GM12875 (cell line): ENCODE data around the gene MCUR1.

Source experiments
- H3K4me3 ChIP-seq: one replicate; pipeline ENCODE4 v1.5.1; 2011; ENCODE audit warnings: low read depth, low read length, control low read depth
- TF ChIP-seq, protein P1 (sequence below): IDR thresholded peaks from 2 replicates; pipeline ENCODE4 v1.5.1; 2011; ENCODE audit warnings: low read depth, mild to moderate bottlenecking, control low read depth, inconsistent platforms, low read length, moderate library complexity, borderline replicate concordance; ENCODE audit not compliant: insufficient read depth

Gene MCUR1

DNA sequence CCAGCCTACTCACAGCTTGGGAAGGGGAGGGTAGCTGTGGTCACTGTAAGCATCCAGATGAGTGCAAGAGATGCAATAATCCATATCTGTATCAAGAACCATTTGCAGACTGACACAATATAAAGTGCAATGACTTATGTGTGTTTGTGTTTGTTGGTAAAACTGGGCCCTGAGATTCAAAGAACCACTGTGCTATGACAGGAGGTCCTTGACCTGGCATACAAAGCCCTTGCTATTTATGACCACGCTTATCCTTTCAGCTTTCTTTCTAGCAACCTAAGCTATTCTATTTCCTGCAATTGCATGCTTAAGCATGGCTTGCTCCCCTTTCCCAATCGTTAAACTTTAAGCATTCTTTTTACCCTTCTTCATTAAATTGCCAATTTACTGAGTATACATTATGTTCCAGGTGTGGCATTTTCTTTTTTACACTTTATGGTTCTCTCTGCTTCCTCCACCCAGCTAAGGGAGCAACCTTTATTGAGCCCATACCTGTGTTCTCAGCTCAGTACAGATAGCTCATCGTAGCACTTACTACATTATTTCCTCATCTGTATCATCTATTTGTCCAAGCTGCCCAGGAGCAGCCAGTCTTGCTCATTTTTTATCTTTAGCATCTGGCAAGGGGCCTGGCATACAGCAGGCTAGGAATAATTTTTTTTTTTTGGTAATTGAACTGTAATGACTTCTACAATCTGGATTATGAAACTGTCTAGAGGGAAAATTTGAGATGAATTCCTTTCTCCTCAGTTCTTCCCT, 3.5 kb downstream of the MCUR1 start:
- TF ChIP-seq, protein P1, sequence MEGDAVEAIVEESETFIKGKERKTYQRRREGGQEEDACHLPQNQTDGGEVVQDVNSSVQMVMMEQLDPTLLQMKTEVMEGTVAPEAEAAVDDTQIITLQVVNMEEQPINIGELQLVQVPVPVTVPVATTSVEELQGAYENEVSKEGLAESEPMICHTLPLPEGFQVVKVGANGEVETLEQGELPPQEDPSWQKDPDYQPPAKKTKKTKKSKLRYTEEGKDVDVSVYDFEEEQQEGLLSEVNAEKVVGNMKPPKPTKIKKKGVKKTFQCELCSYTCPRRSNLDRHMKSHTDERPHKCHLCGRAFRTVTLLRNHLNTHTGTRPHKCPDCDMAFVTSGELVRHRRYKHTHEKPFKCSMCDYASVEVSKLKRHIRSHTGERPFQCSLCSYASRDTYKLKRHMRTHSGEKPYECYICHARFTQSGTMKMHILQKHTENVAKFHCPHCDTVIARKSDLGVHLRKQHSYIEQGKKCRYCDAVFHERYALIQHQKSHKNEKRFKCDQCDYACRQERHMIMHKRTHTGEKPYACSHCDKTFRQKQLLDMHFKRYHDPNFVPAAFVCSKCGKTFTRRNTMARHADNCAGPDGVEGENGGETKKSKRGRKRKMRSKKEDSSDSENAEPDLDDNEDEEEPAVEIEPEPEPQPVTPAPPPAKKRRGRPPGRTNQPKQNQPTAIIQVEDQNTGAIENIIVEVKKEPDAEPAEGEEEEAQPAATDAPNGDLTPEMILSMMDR: no peak
- H3K4me3 ChIP-seq: no peak overlapping the region

DNA sequence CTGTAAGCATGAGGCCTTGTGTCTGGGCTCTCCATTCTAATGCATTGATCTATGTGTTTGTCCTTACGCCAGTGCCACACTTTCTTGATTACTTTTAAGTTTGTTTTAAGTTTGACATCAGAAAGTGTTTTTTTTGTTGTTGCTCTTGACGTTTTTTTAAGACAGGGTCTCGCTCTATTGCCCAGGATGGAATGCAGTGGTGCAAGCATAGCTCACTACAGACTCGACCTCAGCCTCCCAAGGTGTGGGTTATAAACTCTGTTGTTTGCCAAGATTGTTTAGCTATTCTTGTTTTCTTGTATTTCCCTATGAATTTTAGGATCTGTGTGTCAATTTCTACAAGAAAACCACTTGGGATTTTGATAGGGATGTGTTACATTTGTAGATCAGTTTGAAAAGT, 5.6 kb downstream of the MCUR1 start:
- TF ChIP-seq, protein P1: no peak

DNA sequence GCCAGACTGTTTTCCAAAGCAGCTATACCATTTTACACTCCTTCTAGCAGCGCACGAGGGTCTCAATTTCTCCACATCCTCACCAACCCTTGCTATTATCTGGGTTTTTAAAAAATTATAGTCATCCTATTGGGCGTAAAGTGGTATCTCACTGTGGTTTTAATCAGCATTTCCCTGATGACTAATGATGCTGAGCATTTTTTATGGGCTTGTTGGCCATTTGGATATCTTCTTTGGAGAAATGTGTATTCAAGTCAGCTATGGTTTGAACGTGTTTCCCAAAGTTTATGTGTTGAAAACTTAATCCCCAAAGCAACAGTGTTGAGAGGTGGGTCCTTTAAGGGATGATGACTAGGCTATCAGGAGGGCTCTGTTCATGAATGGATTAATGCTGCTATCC, 6.7 kb downstream of the MCUR1 start:
- TF ChIP-seq, protein P1: no peak
- H3K4me3 ChIP-seq: no peak overlapping the region

More for the DNA sequence above, 5.6 kb downstream of the MCUR1 start:
- no peak overlapping the region for H3K4me3 ChIP-seq

DNA sequence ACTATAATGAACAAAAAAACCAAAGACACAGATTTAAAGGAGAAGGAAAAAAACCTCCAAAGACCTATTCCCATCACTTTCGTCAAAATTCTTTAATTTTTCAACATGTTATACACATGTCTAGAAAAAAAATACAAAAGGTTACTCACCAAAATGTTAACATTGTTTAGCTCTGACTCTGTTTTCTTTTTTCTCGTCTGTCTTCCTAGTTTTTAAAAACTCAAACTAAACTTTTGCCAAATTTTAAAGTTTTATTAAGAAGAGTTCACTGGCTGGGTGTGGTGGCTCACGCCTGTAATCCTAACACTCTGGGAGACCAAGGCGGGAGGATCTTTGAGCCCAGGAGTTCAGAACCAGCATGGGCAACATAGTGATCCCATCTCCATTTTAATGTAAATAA, 10.8 kb downstream of the MCUR1 start:
- H3K4me3 ChIP-seq: no peak overlapping the region
- TF ChIP-seq, protein P1: no peak

DNA sequence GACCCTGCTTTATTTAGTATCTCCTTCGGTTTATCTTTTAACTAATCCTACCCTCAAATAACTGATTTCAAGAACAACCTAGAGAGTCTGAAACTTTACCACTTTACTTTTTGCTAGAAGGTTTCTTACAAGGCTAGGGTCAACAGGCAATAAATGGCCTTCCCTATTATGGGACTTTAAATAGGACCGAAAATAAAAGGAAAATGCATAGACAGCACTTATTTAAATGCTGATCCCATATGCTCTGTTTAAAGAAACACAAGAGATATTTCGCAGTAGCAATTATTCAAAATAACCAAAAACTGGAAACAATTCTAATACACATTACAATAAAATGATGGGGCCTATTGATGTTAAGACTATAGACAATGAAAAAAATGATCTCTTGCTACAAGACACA, 13.7 kb downstream of the MCUR1 start:
- no peak overlapping the region for H3K4me3 ChIP-seq
- TF ChIP-seq, protein P1: no peak

DNA sequence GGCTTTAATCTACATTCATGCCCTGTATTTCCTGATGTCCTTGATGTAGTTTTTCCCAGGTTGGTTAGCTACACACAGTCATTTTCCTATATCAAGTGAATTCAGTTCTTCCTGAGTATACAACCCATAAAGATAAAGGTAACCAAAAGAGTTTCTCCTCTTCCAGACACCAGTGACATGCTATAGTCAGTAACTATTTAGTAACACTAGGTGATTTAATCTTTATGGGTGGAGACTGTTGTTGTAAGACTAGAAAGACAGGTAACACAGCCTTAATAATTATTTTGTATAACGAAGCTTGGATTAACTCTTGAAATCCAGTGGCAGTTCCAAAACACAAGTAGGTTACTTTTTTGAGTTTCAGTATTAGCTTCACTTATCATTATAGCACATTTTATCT, 17.6 kb downstream of the MCUR1 start:
- H3K4me3 ChIP-seq: no peak overlapping the region
- TF ChIP-seq, protein P1: no peak

DNA sequence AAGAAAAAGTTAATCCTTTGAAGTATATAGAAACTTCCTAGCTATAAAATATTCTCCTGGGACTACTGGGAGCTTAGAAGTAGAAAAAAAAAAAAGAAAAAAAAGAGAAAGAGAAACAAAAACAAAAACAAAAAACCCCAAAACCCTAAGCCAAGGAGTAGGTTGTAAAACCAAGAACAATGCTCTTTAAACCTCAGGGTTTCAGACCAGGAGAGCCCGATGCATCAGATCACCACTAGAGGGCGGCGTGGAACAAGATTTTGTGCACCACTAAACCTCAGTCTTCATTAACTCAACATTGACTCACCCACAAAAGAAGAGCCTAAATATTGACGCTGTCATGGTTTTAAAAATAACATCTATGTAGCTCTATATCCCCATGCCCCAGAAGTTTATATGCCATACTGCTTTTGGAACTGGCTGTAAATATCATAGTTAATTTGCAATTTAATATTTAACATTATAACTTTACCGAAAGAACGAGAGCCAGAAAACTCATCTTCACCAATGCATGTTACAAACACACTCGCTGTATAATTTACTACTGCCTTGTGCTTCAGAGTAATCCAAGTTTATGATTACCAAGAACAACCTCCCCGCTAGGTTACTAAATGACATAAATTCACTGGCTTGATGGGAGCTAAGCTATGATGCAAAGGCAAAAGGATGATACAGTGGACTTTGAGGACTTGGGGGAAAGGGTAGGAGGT, 19.2 kb downstream of the MCUR1 start:
- no peak overlapping the region for H3K4me3 ChIP-seq
- TF ChIP-seq, protein P1: peak; percentile 76
